GM18519 (cell line): ENCODE data around the gene TMEM175.
"Not testable (repeated sequence)": the region's sequence is repeated elsewhere in the genome, so short reads cannot be mapped to it uniquely, and the experiment has no call there.

ENCODE experiments used
- ATAC-seq: cut with Tn5 transposase; IDR thresholded peaks from one replicate; pipeline ENCODE4 v1.9.1; 2021; ENCODE audit warnings: mild to moderate bottlenecking, moderate library complexity; ENCODE audit not compliant: unreplicated experiment, low FRiP score

The TMEM175 gene

GRCh38 chr4:914531-914930 is 17.7 kb upstream of the TMEM175 start:
- ATAC-seq = no peak

GRCh38 chr4:915041-915474 is 17.2 kb upstream of the TMEM175 start:
- ATAC-seq = no peak

GRCh38 chr4:915595-915994 is 16.7 kb upstream of the TMEM175 start:
- ATAC-seq = no peak

GRCh38 chr4:917466-917865 is 14.8 kb upstream of the TMEM175 start:
- no peak for ATAC-seq

- no peak for ATAC-seq
These were observed 14.3 kb upstream of the TMEM175 start for GRCh38 chr4:917992-918391.

- not testable (repeated sequence) for ATAC-seq
These were observed 13.7 kb upstream of the TMEM175 start for GRCh38 chr4:918591-918990.

GRCh38 chr4:919004-919680 is 13.1 kb upstream of the TMEM175 start:
- not testable (repeated sequence) for ATAC-seq

GRCh38 chr4:921830-922331 is 10.4 kb upstream of the TMEM175 start:
- ATAC-seq = no peak

GRCh38 chr4:924107-925096 is 7.9 kb upstream of the TMEM175 start:
- ATAC-seq = no peak

- no peak for ATAC-seq
These were observed 7.1 kb upstream of the TMEM175 start for GRCh38 chr4:925171-925570.

- ATAC-seq = no peak
These were observed 6.3 kb upstream of the TMEM175 start for GRCh38 chr4:925771-926500.

- ATAC-seq = no peak
These were observed 5.7 kb upstream of the TMEM175 start for GRCh38 chr4:926538-926937.

GRCh38 chr4:927566-927965 is 4.7 kb upstream of the TMEM175 start:
- ATAC-seq = not testable (repeated sequence)

- no peak for ATAC-seq
These were observed 3.0 kb upstream of the TMEM175 start for GRCh38 chr4:929096-929765.

- no peak for ATAC-seq
These were observed 2.2 kb upstream of the TMEM175 start for GRCh38 chr4:930028-930551.

GRCh38 chr4:930827-931193 is 1.4 kb upstream of the TMEM175 start:
- ATAC-seq = no peak

GRCh38 chr4:931194-931959 is 883 bp upstream of the TMEM175 start:
- no peak for ATAC-seq

GRCh38 chr4:932713-933070 is 432 bp downstream of the TMEM175 start:
- no peak for ATAC-seq

GRCh38 chr4:939508-939907 is 7.2 kb downstream of the TMEM175 start:
- not testable (repeated sequence) for ATAC-seq
